GM18499 (cell line): Measurements from ENCODE around the gene CPOX.
"Not testable (repeated sequence)": the region's sequence is repeated elsewhere in the genome, so short reads cannot be mapped to it uniquely, and the experiment has no call there.

ENCODE experiments used
- ATAC-seq: cut with Tn5 transposase; IDR thresholded peaks from one replicate; pipeline ENCODE4 v1.9.1; 2021; ENCODE audit warnings: moderate number of reproducible peaks; ENCODE audit not compliant: insufficient read depth, unreplicated experiment

CPOX gene

DNA sequence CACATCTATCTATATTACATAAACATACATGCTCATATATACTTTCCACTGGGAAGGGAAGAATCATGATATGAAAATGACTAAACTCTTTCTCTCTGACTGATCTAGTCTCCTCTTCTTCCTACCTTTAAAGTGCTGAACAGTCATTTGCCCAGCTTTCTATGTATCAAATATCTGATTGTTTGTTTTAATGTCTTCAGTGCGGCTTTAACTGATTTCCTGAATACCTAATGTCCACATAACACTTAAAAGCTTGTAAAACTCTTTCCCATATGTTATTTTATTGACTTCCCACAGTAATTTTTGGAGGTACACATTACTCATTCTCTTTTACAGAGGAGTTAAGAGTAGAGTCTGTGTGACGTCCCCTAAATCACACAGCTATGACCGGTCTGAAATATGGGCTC, 28.2 kb downstream of the CPOX start:
- no peak for ATAC-seq

DNA sequence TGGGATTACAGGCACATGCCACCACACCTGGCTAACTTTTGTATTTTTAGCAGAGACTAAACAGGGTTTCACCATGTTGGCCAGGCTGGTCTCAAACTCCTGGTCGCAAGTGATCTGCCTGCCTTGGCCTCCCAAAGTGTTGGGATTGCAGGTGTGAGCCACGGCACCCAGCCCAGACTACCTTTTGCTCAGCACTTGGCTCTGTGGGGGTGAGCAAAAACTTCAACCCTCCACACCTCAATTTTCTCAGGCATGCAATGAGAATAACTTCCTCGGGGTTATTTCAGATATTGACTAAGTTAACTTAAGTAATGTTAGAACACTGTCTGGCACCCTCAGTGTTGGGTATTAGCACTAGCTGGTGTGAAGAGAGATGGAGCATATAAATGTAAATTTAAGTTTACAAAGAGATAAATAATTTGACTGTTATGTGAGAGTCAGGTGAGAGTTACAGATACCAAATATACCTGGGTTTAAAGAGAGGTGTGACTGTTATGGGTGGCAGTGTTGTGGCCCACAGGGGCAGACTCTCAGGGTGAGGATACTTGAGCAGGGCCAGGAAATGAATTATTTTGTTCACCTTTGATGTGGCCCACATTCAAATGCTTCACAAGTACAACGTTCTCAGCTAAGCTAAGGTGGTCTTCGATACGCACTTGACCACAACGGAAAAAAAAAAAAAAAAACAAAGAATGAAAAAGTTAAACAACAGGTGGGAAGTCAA, 29.0 kb downstream of the CPOX start:
- no peak for ATAC-seq

DNA sequence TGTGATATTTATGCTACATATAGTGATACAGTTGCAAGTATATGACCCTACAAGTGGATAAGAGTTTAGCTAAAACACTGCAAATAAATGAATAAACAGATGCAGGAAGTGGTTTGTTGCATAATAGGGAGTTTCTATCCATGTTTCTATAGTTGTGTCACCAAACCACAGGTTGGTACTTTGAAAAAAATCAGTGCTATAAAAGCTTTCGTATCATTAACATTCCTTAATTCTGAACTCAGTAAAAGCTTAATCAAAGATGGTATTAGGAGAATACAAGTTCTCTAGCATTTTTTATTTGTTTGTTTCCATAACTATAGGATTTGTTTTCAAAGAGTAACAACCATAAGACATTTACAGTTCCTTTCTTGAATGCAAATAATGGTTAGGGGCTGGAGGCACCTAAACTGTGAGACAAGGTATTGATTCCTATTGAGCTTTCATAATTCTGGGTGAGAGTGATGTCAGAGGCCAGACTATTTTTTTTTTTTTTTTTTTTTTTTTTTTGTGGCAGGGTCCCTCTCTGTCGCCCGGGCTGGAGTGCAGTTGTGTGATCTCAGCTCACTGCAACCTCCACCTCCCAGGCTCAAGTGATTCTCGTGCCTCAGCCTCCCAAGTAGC, 29.6 kb downstream of the CPOX start:
- peak; percentile 51 for ATAC-seq

GRCh38 chr3:98561727-98562521, 31.5 kb downstream of the CPOX start:
- no peak for ATAC-seq

DNA sequence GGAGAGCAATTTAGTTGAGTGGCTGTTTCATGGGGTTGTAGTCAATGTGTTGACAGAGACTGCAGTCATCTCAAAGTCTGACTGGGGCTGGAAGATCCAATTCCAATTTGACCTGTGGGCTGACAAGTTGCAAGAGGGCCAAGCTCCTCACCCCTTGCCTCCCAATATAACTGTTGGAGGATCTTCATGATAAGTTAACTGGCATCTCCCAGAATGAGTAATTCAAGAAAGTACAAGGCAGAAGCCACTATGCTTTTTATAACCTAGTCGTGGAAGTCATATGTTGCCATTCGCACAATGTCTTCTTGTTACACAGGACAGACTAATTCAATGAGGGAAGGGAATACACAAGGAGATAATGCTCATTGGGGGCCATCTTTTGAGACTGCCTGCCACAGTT, 32.5 kb downstream of the CPOX start:
- no peak for ATAC-seq

GRCh38 chr3:98559769-98560168, 33.6 kb downstream of the CPOX start:
- ATAC-seq: not testable (repeated sequence)

GRCh38 chr3:98558100-98558827, 35.1 kb downstream of the CPOX start:
- no peak for ATAC-seq

DNA sequence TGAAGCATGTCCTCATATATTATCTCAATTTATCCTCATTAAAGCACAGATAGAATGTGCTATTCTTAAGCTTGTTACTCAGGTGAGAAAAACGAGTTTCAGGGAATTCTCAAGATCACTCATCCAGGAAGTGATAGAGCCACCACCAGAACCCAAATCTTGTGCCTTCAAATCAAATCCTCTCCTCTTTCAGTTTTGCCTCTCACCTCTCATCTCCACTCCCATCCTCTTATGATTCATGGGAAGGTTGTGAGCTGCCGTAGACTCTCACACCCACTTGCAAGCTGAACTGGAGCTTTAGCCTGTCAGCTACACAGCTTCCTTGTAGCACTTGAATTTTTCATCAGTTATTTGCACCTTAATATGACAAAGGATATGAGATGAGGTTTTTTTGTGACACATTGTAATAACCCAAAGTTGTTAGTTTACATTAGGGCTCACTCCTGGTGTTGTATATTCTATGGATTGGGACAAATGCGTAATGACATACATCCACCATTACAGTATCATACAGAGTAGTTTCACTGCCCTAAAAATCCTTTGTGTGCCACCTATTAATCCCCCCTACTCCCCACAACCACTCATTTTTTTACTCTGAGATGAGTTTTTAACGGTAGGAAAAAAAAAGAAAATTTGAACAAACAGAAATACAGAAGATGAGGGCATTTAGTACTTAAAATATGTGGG, 35.9 kb downstream of the CPOX start:
- no peak for ATAC-seq

- ATAC-seq: peak; percentile 76
These were observed 37.0 kb downstream of the CPOX start for GRCh38 chr3:98556164-98557130.

DNA sequence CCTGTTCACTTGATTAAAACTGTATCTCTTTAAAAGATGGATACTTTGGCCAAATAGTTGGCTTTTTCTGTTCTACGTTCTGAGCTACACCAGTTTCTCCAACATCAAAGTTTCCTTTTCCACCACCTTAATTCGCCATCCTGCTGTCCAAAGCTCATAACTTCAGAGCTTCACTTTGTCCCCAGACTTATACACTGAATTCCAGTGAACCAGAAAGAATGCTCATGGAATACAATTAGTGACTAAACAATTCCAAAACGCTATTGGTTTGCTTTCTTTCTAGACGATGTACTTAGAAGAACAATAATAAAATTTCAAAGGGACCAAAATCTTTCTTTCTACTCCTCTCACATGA, 38.4 kb downstream of the CPOX start:
- no peak for ATAC-seq

DNA sequence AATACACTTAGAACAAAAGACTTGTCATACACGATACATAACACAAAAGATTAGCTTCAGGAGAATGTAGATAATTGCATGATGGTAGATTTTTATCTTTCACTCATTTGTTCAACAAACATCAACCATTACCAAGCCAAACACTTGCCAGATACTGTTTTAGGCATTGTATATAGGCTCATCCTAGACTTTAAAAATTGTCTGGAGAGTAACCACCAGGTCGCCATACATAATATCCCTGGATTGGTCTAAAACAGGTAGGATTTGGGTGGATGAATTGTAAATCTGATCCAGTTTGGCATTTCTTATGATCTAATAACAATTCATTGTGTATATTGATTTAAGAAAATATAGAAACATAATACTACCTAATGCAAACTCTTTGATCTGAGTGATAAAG, 38.8 kb downstream of the CPOX start:
- ATAC-seq: no peak

DNA sequence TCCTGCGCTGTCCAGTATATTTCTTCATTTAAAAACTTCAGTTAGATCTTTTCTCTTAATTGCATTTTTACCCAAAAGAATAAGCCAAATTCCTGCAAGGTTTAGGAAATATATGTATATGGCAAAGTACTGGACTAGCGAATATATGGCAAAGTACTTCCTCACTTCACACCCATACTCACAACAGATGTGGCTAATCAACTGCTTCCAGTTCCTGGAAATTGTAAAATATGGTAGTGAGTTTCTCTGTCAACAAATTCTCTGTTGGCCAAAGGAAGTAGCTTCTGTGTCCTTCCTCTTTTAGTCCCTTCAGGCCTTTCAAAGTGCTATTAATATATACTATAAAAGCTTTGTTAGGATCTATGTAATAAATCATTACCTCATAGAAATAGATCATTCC, 39.7 kb downstream of the CPOX start:
- no peak for ATAC-seq

GRCh38 chr3:98553021-98553563, 40.3 kb downstream of the CPOX start:
- no peak for ATAC-seq

DNA sequence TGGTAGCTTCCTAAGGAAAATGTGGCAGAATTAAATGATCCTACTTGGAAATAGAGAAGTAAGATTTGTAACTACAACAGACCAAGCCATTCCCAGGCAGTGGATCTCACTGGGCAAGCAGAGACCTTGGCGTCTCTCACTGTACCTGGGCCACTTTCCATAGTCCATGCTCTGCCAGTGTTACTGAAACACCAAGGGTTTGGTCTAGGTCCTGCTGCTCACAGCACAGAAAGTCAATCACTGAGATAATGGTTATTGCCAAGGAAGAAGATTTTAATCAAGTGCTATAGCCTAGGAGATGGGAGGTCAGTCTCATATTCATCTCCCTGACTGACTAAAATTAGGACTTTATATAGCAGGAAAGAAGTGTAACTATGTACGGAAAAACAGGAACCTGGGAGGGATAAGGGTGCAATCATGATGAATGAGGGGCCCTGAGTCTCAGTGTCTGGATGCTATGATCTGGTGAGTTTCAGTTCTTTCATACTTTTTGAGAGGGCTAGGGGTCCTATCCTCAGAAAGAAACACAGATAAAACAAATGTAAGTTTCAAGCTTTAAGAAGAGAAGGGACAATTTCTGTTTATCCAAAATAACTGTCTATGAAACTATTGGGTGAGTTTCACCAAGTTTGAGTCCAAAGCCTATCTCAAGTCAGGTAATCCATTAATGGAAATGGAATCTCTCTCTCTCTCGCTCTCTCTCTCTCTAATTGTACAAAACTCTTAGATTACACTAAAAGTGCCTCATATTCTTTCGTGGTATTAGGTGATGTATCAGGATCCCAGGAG, 41.0 kb downstream of the CPOX start:
- no peak for ATAC-seq

DNA sequence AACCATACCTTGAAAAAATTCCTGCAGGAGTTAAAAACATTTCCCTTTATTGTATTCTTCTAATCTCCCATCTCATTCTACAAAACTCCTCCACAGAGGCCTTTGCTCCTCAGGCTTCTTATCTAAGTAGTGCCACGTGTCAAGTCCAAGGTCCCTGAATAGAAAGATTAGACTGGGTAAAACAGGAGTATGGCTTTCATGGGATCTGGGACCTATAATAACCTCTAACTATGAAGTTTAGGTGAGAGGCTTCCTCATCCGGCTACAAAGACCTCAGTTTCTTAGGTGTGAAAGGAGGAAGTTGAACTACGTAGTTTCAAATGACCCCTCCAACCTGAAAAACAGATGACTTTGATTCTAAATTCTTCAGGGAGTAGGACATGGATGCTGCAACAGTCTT, 41.7 kb downstream of the CPOX start:
- no peak for ATAC-seq

DNA sequence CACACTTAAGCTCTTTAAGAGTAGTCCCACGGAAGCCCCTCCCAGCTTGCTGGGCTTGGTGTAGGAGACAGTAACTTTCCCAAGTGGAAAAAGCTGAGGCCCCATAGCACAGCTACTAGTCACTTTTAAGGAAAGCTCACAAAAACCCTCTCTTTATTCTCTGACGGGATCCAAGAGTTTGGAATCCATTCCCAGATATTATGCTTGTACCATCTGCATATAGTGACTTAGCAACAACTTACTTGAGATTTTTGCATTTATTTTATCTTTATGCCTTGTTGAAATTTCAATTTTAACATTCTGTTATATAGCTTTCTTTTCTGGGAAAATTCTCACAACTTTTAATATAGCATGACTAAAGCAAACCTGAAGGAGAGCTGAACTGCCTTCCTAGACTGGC, 42.2 kb downstream of the CPOX start:
- ATAC-seq: no peak

- ATAC-seq: no peak
These were observed 42.6 kb downstream of the CPOX start for GRCh38 chr3:98550833-98551232.

GRCh38 chr3:98548544-98548943, 44.9 kb downstream of the CPOX start:
- ATAC-seq: no peak
